ENCODE data around the gene C2orf49.

Gene C2orf49

DNA sequence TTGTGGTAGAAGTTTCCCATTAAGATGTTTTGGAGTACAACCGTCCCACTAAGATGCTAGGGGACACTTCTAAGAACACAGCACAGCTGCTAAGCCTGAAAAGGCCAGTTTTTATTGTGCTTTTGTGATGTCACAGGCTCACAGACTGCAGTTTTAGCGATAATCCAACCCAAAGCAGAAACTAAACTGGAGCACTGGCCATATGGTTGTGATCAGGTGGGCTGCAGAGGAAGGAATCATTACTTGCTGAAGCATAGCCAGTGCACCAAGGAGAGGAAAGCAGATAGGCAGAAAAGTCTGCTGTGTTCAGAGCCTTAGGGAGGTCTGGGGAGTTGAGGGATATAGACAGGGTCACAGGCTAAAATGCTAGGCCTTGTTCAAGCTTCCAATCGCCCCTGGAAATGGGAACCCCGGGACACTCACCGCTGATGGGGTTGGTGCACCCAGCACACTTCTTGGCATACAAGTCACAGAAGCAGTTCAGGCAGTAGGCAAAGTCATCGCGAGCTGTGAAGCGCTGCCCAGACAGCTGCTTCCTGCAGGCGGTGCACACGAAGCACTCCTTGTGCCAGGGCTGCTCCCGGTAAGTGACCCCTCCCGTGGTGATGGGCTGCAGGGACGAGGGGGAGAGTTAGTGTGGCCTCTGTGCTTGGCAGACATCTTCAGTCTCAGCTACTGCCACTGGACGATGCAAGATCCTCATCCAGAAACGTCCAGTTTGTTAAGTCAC is 25.7 kb downstream of the C2orf49 start:
- no peak for DNase-seq (ENCODE audit: low read depth)

DNA sequence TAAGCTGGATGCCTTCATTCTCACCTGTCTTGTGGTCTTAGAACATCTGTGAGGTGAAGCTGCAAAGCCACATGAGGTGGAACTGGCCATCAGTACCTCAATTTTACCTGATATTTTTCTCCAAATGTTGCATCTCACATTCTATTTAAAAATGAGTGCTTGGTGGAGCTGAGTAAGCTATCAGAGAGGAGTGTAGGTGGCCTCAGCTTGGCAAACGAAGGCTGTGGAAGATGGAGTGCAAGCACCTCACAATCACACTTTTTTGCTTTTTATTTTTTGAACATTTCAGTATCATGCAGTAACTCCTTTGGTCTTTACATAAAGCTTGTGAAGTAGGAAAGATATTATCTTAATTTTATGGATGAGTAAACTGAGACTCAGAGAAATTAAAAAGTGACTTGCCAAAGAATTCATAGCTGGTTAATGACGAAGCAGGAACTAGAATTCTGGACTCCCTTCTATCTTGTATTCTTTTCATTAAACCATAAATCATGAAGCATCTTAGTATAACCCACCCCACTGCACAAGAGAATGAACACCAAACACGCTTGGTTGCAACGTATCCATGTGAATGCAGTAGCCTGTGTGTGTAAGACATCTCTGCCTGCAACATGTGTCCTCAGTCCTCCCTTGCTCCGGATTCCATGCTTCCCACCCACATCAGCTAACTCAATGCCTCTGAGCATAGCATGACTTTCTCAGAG is 27.2 kb downstream of the C2orf49 start:
- DNase-seq (ENCODE audit: low read depth), result no peak

DNA sequence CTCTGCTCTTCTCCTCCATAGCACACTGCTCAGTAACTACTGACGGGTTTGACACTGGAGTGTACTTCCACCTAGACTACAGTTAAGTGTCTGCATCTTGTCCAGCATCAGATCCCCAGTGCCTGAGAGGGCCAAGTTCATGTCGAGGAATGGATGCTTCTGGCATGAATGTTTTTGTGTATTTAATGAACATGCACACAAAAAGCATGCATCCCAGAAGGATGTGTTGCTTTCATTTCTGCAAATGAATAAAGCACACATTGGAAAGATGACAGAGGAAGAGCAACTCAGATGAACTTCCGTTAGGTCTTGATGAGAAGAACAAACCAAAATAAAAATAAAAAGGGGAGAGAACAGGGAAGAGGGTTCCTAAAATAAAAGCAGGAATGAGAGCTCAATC is 27.9 kb downstream of the C2orf49 start:
- no peak for DNase-seq (ENCODE audit: low read depth)

DNA sequence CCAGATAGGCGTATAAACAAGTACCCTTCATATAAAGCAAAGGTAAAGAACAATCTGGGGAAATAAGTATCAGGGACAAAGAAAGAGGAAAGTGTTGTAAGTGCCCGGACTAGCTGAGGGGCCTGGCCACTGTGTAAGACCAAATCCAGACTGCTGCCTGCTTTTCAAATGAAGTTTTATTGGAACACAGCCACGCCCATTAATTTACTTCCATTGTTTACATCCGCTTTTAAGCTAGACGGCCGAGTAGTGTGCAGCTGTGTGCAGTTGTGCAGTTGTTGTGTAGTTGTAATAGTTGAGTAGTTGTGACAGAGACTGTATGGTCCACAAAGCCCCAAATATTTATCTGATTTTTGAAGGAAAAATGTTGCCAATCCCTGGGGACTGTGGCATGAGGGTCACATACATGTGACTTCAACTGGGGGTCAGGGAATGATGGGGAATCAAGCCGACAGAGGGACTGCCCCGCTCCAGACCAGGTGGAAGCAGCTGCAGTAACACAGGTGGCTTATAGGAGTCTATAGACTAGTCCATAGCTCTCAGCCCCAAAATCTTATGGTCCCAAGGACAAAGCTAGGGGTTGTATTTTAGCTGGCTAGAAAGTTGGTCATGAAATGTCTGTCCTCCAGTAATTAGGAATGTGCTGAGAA is 31.5 kb downstream of the C2orf49 start:
- no peak for DNase-seq (ENCODE audit: low read depth)

DNA sequence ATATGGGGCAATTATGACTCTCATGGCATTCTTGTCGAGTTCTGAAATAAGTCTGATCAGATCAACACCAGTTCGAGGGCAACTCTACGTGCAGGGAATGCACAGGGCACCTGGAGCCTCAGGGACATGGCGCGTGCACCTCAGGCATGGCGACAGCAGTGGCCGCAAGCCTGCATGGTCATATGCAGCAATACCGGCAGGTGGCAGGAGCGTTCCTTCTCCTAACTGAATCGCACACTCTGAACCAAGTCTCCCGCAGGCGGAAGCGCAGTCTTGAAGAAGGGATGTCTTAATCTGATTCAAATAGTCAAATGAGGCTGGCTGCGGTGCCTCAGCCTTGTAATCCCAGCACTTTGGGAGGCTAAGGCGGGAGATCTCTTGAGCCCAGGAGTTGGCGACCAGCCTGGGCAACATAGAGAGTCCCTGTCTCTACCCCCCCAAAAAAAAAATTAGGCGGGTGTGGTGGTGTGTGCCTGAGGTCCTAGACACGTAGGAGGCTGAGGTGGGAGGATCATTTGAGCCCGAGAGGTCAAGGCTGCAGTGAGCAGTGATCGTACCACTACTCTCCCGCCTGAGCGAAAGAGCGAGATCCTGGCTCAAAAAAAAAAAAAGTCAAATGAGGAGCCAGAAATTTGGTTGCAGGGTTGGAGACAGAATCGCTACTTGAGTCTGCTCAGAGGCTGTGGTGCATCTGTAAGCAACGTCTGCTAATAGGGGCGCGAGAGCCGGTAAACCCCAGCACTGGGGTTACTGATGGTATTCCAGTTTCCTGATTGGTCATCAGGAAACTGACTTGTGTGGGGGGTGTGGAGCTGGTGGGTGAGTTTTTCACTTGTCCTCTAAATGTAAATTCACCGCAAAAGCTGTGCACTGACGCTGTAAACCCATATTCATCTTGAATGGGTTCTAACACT is 32.7 kb downstream of the C2orf49 start:
- peak; percentile 76 for DNase-seq (ENCODE audit: low read depth)

DNA sequence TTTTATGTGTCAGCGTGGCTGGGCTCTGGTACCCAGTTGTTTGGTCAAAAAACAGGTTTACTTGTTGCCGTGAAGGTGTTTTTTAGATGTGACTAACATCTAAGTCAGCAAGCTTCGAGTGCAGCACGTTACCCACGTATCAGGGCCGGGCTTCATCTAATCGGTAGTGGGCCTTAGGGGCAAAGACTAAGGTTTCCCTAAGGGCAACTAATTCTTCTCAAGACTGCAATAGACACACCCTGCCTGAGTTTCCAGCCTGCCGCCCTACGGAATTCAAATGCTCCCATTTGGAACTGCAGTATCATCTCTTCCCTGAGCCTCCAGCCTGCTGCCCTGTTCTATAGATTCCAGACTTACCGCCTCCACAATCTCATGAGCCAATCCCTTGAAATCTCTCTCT is 33.8 kb downstream of the C2orf49 start:
- no peak for DNase-seq (ENCODE audit: low read depth)

DNA sequence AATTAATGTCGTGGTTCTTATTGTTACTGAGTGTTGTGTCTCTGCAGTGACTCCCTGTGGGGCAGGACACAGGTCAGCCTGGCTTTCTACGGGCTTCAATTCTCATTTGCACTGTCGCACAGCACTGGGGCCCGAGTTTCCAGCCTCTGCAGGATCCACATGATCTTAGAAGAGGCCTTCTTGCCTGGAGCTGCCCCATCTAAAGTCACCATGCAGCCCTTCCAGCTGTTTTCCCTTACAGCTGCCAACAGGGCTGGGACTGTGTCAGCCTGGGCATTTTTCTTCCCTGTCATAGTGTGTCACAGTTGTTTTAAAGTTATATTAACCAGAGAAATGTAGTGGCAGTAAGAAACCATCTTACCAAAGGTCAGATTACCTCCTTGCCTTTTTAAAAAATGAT is 34.5 kb downstream of the C2orf49 start:
- no peak for DNase-seq (ENCODE audit: low read depth)

DNA sequence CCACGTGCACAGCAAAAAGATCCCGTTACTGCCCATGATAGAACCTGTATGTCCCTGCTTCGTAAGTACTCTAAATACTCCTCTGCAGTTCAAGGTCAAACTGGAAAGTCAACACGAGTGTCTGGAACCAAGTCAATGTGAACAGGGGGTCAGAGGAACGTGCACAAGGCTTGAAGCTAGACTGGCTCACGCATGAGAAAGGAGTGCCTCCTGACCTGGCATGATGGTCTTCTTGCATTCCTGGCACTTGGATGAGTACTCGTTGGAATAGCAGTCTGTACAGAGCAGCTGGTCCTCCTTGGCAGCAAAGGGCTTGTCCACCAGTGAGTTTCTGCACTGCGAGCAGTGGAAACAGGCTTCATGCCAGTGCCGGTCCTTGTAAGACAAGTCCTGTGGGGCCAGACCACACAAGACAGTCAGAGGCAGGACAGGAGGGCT is 36.0 kb downstream of the C2orf49 start:
- no peak for DNase-seq (ENCODE audit: low read depth)

DNA sequence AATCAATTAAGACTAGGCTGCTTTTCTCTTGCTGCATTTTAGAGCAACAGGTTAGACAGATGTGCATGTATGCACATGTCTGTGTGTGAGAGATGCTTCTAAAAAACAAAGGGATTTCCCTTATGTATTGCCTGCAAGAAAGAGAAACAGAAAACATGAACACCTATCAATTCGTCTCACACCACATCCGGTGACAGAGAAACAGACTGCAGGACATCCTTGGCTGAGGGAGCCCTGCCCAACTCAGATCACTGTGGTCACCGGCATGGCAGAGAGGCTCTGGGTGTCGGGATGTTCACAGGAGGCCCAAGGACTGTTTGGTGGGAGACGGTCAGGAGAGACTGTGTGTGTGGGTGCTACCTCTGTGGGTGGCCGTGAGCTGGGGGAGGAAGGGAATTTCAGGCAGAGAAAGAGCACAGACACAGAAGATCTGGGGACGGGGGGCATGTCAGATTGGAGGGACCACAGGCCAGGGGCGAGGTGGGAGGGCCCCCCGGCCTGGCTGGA is 36.6 kb downstream of the C2orf49 start:
- DNase-seq (ENCODE audit: low read depth), result no peak

DNA sequence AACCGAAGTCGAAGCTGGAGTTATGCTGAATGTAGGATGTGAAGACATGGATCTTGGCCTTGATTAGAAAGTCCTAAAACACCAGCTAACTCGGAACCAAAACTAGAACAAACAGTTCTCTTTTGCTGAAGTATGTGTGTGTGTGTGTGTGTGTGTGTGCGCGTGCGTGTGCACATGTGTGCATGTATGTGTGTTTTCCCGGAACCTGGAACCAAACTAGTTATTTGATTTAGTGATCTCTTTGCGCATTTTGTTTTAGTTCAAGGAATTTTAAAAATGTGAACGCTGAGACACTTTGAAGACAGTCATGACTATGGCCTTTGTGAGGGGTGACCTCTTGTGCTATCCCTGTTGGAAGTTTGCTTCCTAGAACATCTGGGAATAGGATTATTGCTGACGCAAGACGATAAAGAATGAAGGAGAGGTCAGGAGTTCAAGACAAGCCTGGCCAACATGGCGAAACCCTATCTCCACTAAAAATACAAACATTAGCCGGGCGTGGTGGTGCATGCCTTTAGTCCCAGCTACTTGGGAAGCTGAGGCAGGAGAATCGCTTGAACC is 37.7 kb downstream of the C2orf49 start:
- DNase-seq (ENCODE audit: low read depth), result no peak

DNA sequence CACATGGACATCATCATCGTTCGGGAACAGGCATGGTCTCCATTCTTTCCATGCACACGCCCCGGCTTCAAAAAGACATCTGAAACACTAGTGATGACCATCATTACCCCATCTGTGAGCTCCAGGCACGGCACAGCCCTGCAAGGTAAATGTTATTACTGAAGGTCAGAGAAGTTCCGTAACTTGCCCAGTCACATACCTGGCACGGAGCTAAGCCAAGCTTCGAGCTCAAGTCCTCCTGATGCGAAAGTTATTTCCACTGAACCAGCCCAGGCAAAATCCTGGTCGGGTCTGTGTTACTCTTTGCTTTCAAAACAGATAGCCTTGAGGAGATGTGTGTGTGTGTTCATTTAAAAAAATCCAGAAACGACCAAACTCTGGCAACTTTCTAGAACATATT is 38.7 kb downstream of the C2orf49 start:
- DNase-seq (ENCODE audit: low read depth), result no peak

DNA sequence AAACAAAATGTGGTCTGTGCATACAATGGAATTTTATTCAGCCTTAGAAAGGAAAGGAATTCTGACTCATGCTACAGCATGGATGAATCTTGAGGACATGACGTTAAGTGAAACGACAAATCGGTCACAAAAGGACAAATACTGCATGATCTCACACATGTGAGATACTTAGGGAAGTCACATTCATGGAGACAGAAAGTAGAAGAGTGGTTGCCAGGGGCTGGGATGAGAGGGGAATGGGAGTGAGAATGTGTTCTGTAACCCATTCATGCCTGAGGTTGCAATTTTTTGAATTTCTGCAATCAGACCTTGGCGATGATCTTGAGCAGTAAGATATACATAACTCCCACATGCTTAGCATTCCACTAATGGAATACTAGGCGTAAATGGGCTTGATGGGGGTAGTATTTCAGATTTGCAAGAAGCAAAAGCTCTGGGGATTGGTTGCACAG is 39.5 kb downstream of the C2orf49 start:
- DNase-seq (ENCODE audit: low read depth), result no peak

DNA sequence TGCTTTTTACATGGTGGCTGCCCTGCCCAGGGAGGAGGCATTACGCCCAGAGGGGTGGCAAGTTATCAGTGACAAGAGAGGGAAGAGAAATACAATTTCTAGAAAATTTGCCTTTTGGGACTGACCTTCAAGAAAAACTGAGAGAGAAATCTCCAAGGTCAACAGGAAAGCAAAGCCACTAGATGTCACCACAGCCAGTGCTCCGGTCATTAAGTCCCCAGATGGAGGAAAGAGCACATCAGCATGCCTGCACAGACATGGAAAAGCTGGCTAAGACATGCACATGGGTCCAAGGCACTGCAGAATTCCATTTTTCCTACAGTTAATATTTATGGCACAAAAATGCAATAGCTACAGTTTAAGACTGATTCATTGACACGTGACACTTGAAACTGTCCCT is 40.5 kb downstream of the C2orf49 start:
- DNase-seq (ENCODE audit: low read depth), result no peak

DNA sequence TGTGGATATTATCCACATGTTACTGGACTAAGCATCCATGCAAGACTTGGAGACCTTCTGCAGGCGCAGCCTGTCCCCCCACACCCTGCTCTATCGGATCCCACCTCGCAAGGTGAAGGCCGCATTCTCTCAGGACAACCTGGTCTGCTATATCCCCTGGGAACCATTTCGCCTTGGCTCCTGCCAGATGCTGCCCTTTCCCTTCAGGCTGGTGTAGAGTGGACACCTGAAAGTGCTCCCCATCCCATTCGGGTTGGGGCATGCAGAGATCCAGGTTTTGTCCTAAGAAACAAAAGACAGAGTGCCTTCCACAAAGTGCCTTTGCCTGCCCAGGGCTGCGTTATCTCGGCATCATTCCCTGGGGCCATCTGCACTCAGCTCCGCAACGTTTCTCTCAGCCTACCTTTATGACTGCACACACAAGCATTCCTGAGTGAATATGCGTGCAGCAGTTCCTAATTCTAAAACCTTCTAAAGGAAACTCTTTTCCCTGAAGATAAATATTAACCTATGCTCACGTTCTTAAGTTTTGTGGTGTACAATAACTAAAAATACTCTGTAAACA is 41.0 kb downstream of the C2orf49 start:
- DNase-seq (ENCODE audit: low read depth), result no peak

DNA sequence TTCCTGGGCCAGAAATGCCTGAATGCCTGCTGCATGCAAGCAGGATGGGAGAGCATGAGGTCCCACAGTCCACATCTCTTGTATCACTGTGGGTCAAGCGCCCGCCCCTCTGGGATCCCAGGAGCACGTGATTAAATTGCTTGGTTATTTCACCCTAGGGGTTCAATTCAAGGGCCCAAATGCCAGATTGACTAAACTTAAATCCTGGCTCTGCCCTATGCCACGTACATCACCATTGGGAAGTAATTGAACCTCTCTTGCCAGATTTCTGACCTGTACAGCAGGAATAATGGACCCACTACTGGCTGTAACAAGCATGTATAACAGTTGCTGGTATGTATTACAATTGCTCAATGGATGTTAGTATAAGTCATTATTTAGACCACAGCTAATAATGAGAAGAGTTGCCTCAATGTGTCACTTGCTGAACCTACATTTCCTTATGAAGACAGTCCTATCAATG is 41.6 kb downstream of the C2orf49 start:
- no peak for DNase-seq (ENCODE audit: low read depth)

DNA sequence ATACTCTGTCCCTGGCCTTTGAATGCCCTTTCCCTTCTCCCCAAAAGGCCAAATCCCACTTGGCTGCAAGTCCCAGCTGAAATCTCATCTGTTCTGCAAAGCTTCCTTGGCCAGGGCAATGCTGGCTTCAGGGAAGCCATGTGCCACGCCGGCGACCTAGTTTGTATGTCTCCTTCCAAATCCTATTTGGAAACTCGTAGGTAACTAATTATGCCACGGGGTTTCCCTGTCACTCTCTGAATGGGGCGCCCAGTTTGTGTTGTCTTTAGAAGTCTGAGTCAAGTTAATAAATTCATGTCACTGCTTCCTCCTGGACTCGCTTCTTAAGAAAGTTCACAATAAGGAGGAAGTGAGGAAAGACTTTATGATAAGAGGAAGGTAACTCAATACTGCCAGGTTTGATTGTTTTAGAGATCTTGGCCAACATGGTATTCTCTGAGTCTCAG is 42.4 kb downstream of the C2orf49 start:
- DNase-seq (ENCODE audit: low read depth), result no peak

DNA sequence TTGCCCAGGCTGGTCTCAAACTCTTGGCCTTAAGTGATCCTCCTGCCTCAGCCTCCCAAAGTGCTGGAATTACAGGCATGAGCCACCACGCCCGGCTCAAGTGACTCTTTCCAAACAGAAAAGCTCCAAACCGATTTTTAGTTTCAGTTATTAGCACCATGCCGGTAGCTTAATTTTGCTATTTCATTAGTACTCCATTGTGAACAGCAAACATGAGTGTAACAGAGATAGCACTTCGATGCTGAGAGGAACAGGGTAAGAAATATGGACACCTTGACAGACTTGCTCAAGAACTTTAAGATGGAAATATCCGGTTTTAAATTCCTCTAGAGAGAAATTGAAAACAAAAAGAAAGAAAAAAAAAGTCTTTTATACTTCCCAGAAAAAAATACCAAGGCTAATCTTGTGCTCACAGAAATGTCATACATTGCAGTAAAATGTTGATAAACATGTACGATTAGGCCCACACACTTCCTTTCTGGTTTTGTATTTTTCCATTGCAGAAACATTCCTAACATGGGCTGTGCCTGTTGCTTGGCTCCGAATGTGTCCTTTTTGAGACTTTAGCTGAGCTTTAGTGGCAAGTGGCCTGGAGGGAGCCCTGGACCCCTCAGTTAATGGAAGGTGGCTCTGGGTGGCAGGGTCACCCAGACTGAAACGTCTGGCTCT is 43.2 kb downstream of the C2orf49 start:
- DNase-seq (ENCODE audit: low read depth), result no peak

DNA sequence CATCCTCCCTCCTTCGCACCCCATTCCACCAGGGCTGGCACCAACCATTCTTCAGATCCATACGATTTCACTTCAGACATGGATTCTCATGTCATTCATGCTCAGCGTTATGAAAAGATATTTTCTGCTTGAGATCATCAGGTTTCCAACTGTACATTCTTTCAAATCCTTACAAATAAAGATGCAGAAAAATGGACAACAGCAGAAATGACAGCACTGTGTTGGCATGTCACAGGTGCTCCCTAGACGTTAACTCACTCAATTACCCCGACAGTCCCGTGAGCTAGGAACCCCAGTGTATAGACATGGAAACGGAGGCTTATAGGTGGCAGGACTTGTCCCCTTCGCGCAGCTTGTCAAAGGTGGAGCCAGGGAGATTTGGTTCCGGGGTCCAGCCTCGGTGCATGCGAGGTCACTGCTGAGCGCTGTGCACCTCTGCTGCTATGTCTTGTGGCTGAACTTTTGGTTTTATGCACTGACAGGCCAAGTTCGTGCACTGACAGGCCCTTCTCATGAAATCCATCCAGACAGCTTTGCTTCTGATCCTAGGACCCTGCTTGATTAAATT is 43.8 kb downstream of the C2orf49 start:
- no peak for DNase-seq (ENCODE audit: low read depth)

DNA sequence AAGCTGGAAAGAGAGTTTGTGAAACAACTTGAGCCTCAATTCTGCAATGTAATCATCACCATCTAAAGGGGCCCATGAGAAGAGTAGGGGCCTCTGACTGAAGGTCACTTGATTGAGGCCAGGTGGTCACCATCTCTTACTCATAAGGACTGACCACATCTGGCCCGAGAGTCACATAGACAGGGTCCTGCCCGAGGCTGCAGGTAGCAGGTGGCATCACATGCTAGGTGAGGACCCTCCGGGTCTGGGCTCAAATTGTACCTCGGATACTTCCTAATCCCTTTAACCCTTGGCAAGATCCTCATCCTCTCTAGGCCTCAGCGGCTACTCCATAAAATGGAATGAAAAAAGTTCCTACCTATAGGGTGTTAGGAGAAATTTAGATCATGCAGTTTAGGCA is 44.8 kb downstream of the C2orf49 start:
- DNase-seq (ENCODE audit: low read depth), result no peak

Data from stimulated activated CD8-positive, alpha-beta memory T cell treated with anti-CD3 and anti-CD28 coated beads, Interleukin-12 subunit alpha, Interleukin-12 subunit beta, amount 100 ng/mL, for 1 hour (primary cell).